Loucy (cell line): ENCODE measurements around the gene LGALS3BP.

Experiments
- CTCF ChIP-seq: fragments of 200-600 bp; sonication (generic); conservative IDR thresholded peaks from 2 replicates; pipeline ENCODE4 v1.5.1; 2014; ENCODE audit warnings: mild to moderate bottlenecking, antibody characterized with exemption, low read length
- EZH2phosphoT487 ChIP-seq: fragments of 200-600 bp; IDR thresholded peaks from 2 replicates; pipeline ENCODE4 v1.6.1; 2018; ENCODE audit warnings: antibody characterized with exemption, mild to moderate bottlenecking, moderate library complexity, borderline replicate concordance

GRCh38 chr17:79002796-79003593, 23.3 kb upstream of the LGALS3BP start:
- TF ChIP-seq CTCF (no peak), EZH2phosphoT487 (no peak)
